22Rv1 (cell line): ENCODE data around the gene ADSS2.

Source experiments
- CTCF ChIP-seq: fragments of 450-650 bp; IDR thresholded peaks from 2 replicates; pipeline ENCODE4 v1.5.1; 2017; ENCODE audit warnings: mild to moderate bottlenecking
- ZFX ChIP-seq: fragments of 450-650 bp; IDR thresholded peaks from 2 replicates; pipeline ENCODE4 v1.6.1; 2017; ENCODE audit warnings: antibody characterized with exemption, borderline replicate concordance

GRCh38 chr1:244431166-244431565, 20.5 kb downstream of the ADSS2 start:
- TF ChIP-seq CTCF: no peak
- no peak for TF ChIP-seq ZFX
